ENCODE results near the gene FLT4. TPM values are rescaled to one million over a fixed set of nuclear protein-coding genes. Genes with fewer than 3 reads are reported as not detected.

FLT4 gene
- total and polyA plus RNA-seq, 4 donors, result 3.9 to 10.1 (median 8.0) TPM

DNA sequence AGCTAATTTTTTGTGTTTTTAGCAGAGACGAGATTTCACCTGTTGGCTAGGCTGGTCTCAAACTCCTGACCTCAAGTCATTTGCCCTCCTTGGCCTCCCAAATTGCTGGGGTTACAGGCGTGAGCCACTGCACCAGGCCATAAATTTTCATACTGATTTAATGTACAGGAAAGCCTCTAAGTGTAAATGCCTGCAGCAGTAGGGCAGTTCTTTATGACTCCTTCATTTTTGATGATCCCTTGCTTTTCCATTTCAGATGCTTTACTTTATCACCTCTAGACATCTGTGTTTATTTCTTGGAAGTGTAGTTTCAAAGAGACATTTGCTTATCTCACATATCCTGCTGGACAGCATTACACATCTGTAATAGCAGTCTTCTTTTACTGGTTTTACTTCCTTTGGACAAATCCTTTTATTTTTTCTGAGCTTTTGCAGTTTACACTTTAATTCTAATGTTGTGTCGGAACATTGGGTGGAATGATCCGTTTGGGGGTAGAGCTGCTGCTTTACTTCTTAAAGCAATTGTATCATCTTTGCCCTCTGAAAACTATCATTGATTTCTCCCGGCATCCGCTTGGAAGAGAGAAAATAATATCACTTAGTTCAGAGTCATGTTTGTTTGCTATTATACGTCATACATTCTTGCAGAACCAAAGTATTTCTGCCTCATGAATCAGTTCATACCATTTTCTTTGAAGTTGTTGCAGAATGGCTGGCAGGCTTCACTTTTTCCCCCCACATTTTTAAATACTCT lies 94.1 kb downstream of the FLT4 start:
- no peak for DNase-seq (ENCODE audit: low read depth in 4 of 6, low spot score in 6 of 6)
- WGBS (ENCODE audit: insufficient coverage), result 100% methylated on average over 1 of the region's 7 CpGs

DNA sequence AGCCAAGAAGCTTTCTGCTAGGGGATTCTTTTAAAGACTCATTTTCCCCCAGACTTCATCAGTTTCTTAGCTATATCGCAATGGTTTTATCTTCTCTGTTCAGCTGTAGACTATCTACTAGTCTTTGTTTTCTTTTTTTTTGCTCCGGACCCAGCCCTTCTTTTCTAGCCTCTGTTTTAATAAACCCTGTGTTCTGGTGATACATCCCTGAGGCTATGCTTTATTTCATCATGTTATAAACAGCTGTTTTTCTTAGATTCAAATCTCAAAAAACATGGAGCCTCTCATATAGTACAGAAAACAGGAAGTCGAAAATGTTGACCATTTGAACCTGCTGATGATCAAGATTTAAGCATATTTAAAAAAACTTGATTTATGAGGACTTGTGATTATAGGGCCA lies 95.9 kb downstream of the FLT4 start:
- DNase-seq (ENCODE audit: low read depth in 4 of 6, low spot score in 6 of 6), result no peak
- no peaks in the 10 kb centered on the region for H3K27me3 ChIP-seq (ENCODE audit: control insufficient read depth, insufficient read depth, low read length)
- H3K4me3 ChIP-seq (ENCODE audit: low read depth, low read length), result no peak overlapping the region
- H3K4me1 ChIP-seq (ENCODE audit: control insufficient read depth, insufficient read depth, low read length), result no peaks in the 10 kb centered on the region
- no peaks in the 10 kb centered on the region for H3K9me3 ChIP-seq (ENCODE audit: control insufficient read depth, insufficient read depth, low read length)
- peaks cover 22% of the 10 kb centered on the region for H3K36me3 ChIP-seq (ENCODE audit: control insufficient read depth, insufficient read depth, low read length)
- WGBS (ENCODE audit: insufficient coverage), result 88% methylated on average over 1 of the region's 3 CpGs
- no peak overlapping the region for H3K27ac ChIP-seq (ENCODE audit: low read depth, low read length)

More for the DNA sequence above, 94.1 kb downstream of the FLT4 start:
- Histone ChIP-seq H3K36me3 (ENCODE audit: control insufficient read depth, insufficient read depth, low read length) (peaks cover 17% of the 10 kb centered on the region), H3K27ac (ENCODE audit: low read depth, low read length) (no peak overlapping the region), H3K4me3 (ENCODE audit: low read depth, low read length) (no peak overlapping the region), H3K9me3 (ENCODE audit: control insufficient read depth, insufficient read depth, low read length) (no peaks in the 10 kb centered on the region), H3K27me3 (ENCODE audit: control insufficient read depth, insufficient read depth, low read length) (no peaks in the 10 kb centered on the region), H3K4me1 (ENCODE audit: control insufficient read depth, insufficient read depth, low read length) (no peaks in the 10 kb centered on the region)

Other genes starting within 250 kb of the FLT4 start
- 10 to 100 TPM; 19.4 to 34.4 TPM for gene CNOT6, start 155.2 kb downstream of the FLT4 start, total RNA-seq
- gene CNOT6, start 155.2 kb downstream of the FLT4 start, polyA plus RNA-seq (ENCODE audit: insufficient read length in 2 of 2), result 10 to 100 TPM; 24.8 to 32.1 TPM
- 1 to 10 TPM in 1 of 2 donors, not detected in 1; 1.7 TPM for gene SCGB3A1, start 58.1 kb downstream of the FLT4 start, total RNA-seq
- gene SCGB3A1, start 58.1 kb downstream of the FLT4 start, polyA plus RNA-seq (ENCODE audit: insufficient read length in 2 of 2), result 1 to 10 TPM in 1 of 2 donors, not detected in 1; 1.0 TPM
- not detected for gene OR2Y1, start 90.5 kb upstream of the FLT4 start, total RNA-seq
- gene OR2Y1, start 90.5 kb upstream of the FLT4 start, polyA plus RNA-seq (ENCODE audit: insufficient read length in 2 of 2), result not detected
- gene MGAT1, start 153.2 kb upstream of the FLT4 start, total RNA-seq, result 10 to 100 TPM; 40.7 to 77.6 TPM
- 10 to 100 TPM; 59.1 to 74.4 TPM for gene MGAT1, start 153.2 kb upstream of the FLT4 start, polyA plus RNA-seq (ENCODE audit: insufficient read length in 2 of 2)
- 10 to 100 TPM; 34.1 to 46.2 TPM for gene ZFP62, start 211.7 kb upstream of the FLT4 start, total RNA-seq
- gene ZFP62, start 211.7 kb upstream of the FLT4 start, polyA plus RNA-seq (ENCODE audit: insufficient read length in 2 of 2), result 10 to 100 TPM; 35.7 to 41.8 TPM
- under 1 TPM; 0.11 to 0.50 TPM for gene BTNL8, start 249.6 kb upstream of the FLT4 start, total RNA-seq
- under 1 TPM in 1 of 2 donors, not detected in 1; 0.39 TPM for gene BTNL8, start 249.6 kb upstream of the FLT4 start, polyA plus RNA-seq (ENCODE audit: insufficient read length in 2 of 2)

All from spinal cord (tissue), 10 donors.